ENCODE measurements around the gene ADGRD1. TPM values are rescaled to one million over a fixed set of nuclear protein-coding genes. Genes with fewer than 3 reads are reported as not detected.

ADGRD1 gene
- total and polyA plus RNA-seq, 3 experiments from 2014 or later: 1.1 to 1.3 TPM; not detected in 1

GRCh38 chr12:130955238-130955816 is 1.6 kb downstream of the ADGRD1 start:
- H3K27me3 Mint-ChIP-seq: peaks cover 10 to 35% of the 10 kb centered on the region in 2 donors
- H3K36me3 ChIP-seq (ENCODE audit: insufficient read depth, low read length): no peaks in the 10 kb centered on the region
- H3K27ac Mint-ChIP-seq: no peak overlapping the region
- H3K4me3 ChIP-seq (ENCODE audit: low read length): no peak overlapping the region
- no peaks in the 10 kb centered on the region for H3K36me3 Mint-ChIP-seq
- no peaks in the 10 kb centered on the region for H3K9me3 Mint-ChIP-seq
- ChIA-PET POLR2A (no interaction called here), CTCF (no interaction called here)
- no peaks in the 10 kb centered on the region for H3K27me3 ChIP-seq (ENCODE audit: insufficient read depth, low read length, poor library complexity, severe bottlenecking)
- no peak overlapping the region for H3K4me3 Mint-ChIP-seq
- no peak for DNase-seq
- no peaks in the 10 kb centered on the region for H3K4me1 ChIP-seq (ENCODE audit: insufficient read depth, low read length)
- no peak overlapping the region for H3K27ac ChIP-seq (ENCODE audit: low read depth, low read length)
- H3K4me1 Mint-ChIP-seq: peaks cover 0 to 4% (median 3%) of the 10 kb centered on the region in 3 donors
- H3K9me3 ChIP-seq (ENCODE audit: low read length): no peaks in the 10 kb centered on the region

GRCh38 chr12:130956009-130956408 is 2.3 kb downstream of the ADGRD1 start:
- Histone ChIP-seq H3K36me3 (ENCODE audit: insufficient read depth, low read length) (no peaks in the 10 kb centered on the region), H3K27me3 (ENCODE audit: insufficient read depth, low read length, poor library complexity, severe bottlenecking) (no peaks in the 10 kb centered on the region), H3K4me3 (ENCODE audit: low read length) (no peak overlapping the region), H3K27ac (ENCODE audit: low read depth, low read length) (no peak overlapping the region), H3K4me1 (ENCODE audit: insufficient read depth, low read length) (no peaks in the 10 kb centered on the region), H3K9me3 (ENCODE audit: low read length) (no peaks in the 10 kb centered on the region)
- Mint-ChIP-seq H3K4me3 (no peak overlapping the region), H3K4me1 (peaks cover 0 to 4% (median 3%) of the 10 kb centered on the region in 3 donors), H3K27ac (no peak overlapping the region), H3K9me3 (no peaks in the 10 kb centered on the region), H3K36me3 (no peaks in the 10 kb centered on the region), H3K27me3 (peaks cover 12 to 41% of the 10 kb centered on the region in 2 donors)
- CTCF ChIA-PET: no interaction called here
- no peak for DNase-seq
- POLR2A ChIA-PET: no interaction called here

DNA sequence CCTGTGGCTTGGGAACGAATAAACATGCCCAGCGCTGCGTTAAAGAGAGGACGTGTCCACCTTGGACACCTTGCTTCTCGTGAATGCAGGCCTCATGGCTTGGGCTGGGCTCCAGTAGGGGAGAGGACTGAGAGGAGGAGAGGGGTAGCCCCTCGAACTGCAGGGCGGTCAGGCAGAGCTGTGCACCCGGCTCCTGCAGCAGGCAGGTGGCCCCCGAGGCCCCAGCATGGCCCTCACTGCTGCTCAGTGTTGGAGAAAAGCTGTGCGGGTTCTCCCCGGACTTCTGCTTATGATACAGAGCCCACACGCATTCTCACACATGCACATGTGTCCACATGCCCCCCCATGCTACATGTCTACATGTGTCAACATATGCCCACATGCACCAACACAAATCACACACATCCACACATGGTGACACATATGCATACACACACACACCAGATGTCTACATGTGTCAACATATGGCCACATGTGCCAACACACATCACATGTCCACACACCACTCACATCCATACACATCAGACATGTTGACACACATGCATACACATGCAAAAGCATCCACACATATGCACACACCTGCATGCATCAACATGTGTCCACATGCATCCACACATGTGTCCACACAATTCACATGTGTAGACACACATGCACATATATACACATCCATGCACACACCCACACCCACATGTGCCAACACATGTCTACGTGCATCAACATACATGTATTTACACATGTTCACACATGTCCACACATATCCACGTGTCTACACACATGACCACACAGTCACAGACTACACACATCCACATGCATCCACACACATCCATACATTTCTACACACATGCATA is 3.0 kb downstream of the ADGRD1 start:
- no peak overlapping the region for H3K27ac Mint-ChIP-seq
- no peak overlapping the region for H3K4me3 ChIP-seq (ENCODE audit: low read length)
- no peaks in the 10 kb centered on the region for H3K36me3 ChIP-seq (ENCODE audit: insufficient read depth, low read length)
- no peaks in the 10 kb centered on the region for H3K9me3 Mint-ChIP-seq
- peaks cover 9 to 38% of the 10 kb centered on the region in 2 donors for H3K27me3 Mint-ChIP-seq
- no peak overlapping the region for H3K4me3 Mint-ChIP-seq
- ChIA-PET CTCF (no interaction called here), POLR2A (no interaction called here)
- no peak for DNase-seq
- H3K4me1 Mint-ChIP-seq: peaks cover 0 to 4% (median 3%) of the 10 kb centered on the region in 3 donors
- H3K4me1 ChIP-seq (ENCODE audit: insufficient read depth, low read length): no peaks in the 10 kb centered on the region
- no peaks in the 10 kb centered on the region for H3K27me3 ChIP-seq (ENCODE audit: insufficient read depth, low read length, poor library complexity, severe bottlenecking)
- H3K27ac ChIP-seq (ENCODE audit: low read depth, low read length): no peak overlapping the region
- no peaks in the 10 kb centered on the region for H3K9me3 ChIP-seq (ENCODE audit: low read length)
- no peaks in the 10 kb centered on the region for H3K36me3 Mint-ChIP-seq

GRCh38 chr12:130957304-130957621 is 3.6 kb downstream of the ADGRD1 start:
- Histone ChIP-seq H3K36me3 (ENCODE audit: insufficient read depth, low read length) (no peaks in the 10 kb centered on the region), H3K4me3 (ENCODE audit: low read length) (no peak overlapping the region)

GRCh38 chr12:130958557-130959140 is 4.9 kb downstream of the ADGRD1 start:
- Mint-ChIP-seq H3K27ac (no peak overlapping the region), H3K27me3 (peaks cover 6 to 30% of the 10 kb centered on the region in 2 donors), H3K36me3 (no peaks in the 10 kb centered on the region), H3K9me3 (no peaks in the 10 kb centered on the region), H3K4me1 (peaks cover 0 to 2% (median 1%) of the 10 kb centered on the region in 3 donors), H3K4me3 (no peak overlapping the region)
- H3K4me3 ChIP-seq (ENCODE audit: low read length): no peak overlapping the region
- ChIA-PET CTCF (no interaction called here), POLR2A (no interaction called here)
- no peak overlapping the region for H3K27ac ChIP-seq (ENCODE audit: low read depth, low read length)
- DNase-seq: no peak
- no peaks in the 10 kb centered on the region for H3K9me3 ChIP-seq (ENCODE audit: low read length)
- no peaks in the 10 kb centered on the region for H3K27me3 ChIP-seq (ENCODE audit: insufficient read depth, low read length, poor library complexity, severe bottlenecking)
- no peaks in the 10 kb centered on the region for H3K36me3 ChIP-seq (ENCODE audit: insufficient read depth, low read length)
- no peaks in the 10 kb centered on the region for H3K4me1 ChIP-seq (ENCODE audit: insufficient read depth, low read length)

More at GRCh38 chr12:130957304-130957621, 3.6 kb downstream of the ADGRD1 start:
- CTCF ChIA-PET: no interaction called here
- Mint-ChIP-seq H3K4me3 (no peak overlapping the region), H3K9me3 (no peaks in the 10 kb centered on the region), H3K4me1 (peaks cover 0 to 4% (median 3%) of the 10 kb centered on the region in 3 donors), H3K27me3 (peaks cover 8 to 37% of the 10 kb centered on the region in 2 donors), H3K36me3 (no peaks in the 10 kb centered on the region), H3K27ac (no peak overlapping the region)
- Histone ChIP-seq H3K9me3 (ENCODE audit: low read length) (no peaks in the 10 kb centered on the region), H3K4me1 (ENCODE audit: insufficient read depth, low read length) (no peaks in the 10 kb centered on the region), H3K27ac (ENCODE audit: low read depth, low read length) (no peak overlapping the region), H3K27me3 (ENCODE audit: insufficient read depth, low read length, poor library complexity, severe bottlenecking) (no peaks in the 10 kb centered on the region)
- POLR2A ChIA-PET: no interaction called here
- no peak for DNase-seq

GRCh38 chr12:130959632-130960031 is 5.9 kb downstream of the ADGRD1 start:
- POLR2A ChIA-PET: no interaction called here

DNA sequence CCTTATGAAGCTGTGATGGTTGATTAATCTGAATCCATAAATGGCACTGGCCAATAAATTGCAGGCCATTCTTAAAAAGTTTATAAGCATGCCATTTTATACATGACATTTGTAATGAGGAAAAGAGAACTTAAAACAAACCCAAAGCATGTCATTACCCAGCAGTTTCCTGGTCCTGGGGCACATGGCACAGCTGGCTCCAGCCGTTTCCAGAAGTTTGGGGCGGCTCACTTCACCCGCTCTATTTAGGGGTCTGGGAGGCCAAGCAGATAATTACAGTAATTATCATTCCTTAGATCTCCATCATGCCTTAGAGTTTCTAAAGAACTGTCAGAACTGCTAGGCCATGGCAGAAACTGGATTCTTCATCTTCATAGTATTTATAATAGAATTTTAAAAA is 6.4 kb downstream of the ADGRD1 start:
- Mint-ChIP-seq H3K4me3 (no peak overlapping the region), H3K9me3 (no peaks in the 10 kb centered on the region)
- POLR2A ChIA-PET: no interaction called here

More at GRCh38 chr12:130959632-130960031, 5.9 kb downstream of the ADGRD1 start:
- no peaks in the 10 kb centered on the region for H3K27me3 ChIP-seq (ENCODE audit: insufficient read depth, low read length, poor library complexity, severe bottlenecking)
- no peak overlapping the region for H3K4me3 ChIP-seq (ENCODE audit: low read length)
- no peak overlapping the region for H3K4me3 Mint-ChIP-seq
- H3K27ac Mint-ChIP-seq: no peak overlapping the region
- H3K9me3 Mint-ChIP-seq: no peaks in the 10 kb centered on the region
- no peaks in the 10 kb centered on the region for H3K36me3 Mint-ChIP-seq
- no peak overlapping the region for H3K27ac ChIP-seq (ENCODE audit: low read depth, low read length)
- H3K4me1 ChIP-seq (ENCODE audit: insufficient read depth, low read length): no peaks in the 10 kb centered on the region
- DNase-seq: no peak
- no peaks in the 10 kb centered on the region for H3K36me3 ChIP-seq (ENCODE audit: insufficient read depth, low read length)
- CTCF ChIA-PET: no interaction called here
- H3K4me1 Mint-ChIP-seq: no peaks in the 10 kb centered on the region
- peaks cover 5 to 23% of the 10 kb centered on the region in 2 donors for H3K27me3 Mint-ChIP-seq
- no peaks in the 10 kb centered on the region for H3K9me3 ChIP-seq (ENCODE audit: low read length)

GRCh38 chr12:130960787-130961186 is 7.1 kb downstream of the ADGRD1 start:
- Mint-ChIP-seq H3K27ac (no peak overlapping the region), H3K36me3 (no peaks in the 10 kb centered on the region), H3K27me3 (peaks cover 5 to 22% of the 10 kb centered on the region in 2 donors), H3K4me1 (no peaks in the 10 kb centered on the region), H3K4me3 (no peak overlapping the region), H3K9me3 (no peaks in the 10 kb centered on the region)
- Histone ChIP-seq H3K9me3 (ENCODE audit: low read length) (no peaks in the 10 kb centered on the region), H3K27ac (ENCODE audit: low read depth, low read length) (no peak overlapping the region), H3K4me1 (ENCODE audit: insufficient read depth, low read length) (no peaks in the 10 kb centered on the region), H3K27me3 (ENCODE audit: insufficient read depth, low read length, poor library complexity, severe bottlenecking) (no peaks in the 10 kb centered on the region), H3K36me3 (ENCODE audit: insufficient read depth, low read length) (no peaks in the 10 kb centered on the region), H3K4me3 (ENCODE audit: low read length) (no peak overlapping the region)
- DNase-seq: no peak
- ChIA-PET POLR2A (no interaction called here), CTCF (no interaction called here)

More for the DNA sequence above, 6.4 kb downstream of the ADGRD1 start:
- H3K27me3 Mint-ChIP-seq: peaks cover 5 to 22% of the 10 kb centered on the region in 2 donors
- H3K4me1 Mint-ChIP-seq: no peaks in the 10 kb centered on the region
- CTCF ChIA-PET: no interaction called here
- Histone ChIP-seq H3K4me3 (ENCODE audit: low read length) (no peak overlapping the region), H3K27ac (ENCODE audit: low read depth, low read length) (no peak overlapping the region), H3K9me3 (ENCODE audit: low read length) (no peaks in the 10 kb centered on the region), H3K36me3 (ENCODE audit: insufficient read depth, low read length) (no peaks in the 10 kb centered on the region), H3K27me3 (ENCODE audit: insufficient read depth, low read length, poor library complexity, severe bottlenecking) (no peaks in the 10 kb centered on the region), H3K4me1 (ENCODE audit: insufficient read depth, low read length) (no peaks in the 10 kb centered on the region)
- no peaks in the 10 kb centered on the region for H3K36me3 Mint-ChIP-seq
- DNase-seq: no peak
- H3K27ac Mint-ChIP-seq: no peak overlapping the region

Data from CD8-positive, alpha-beta memory T cell (primary cell).